ENCODE data around the gene SMIM24.
"Not testable (repeated sequence)": the region's sequence is repeated elsewhere in the genome, so short reads cannot be mapped to it uniquely, and the experiment has no call there.

The SMIM24 gene

DNA sequence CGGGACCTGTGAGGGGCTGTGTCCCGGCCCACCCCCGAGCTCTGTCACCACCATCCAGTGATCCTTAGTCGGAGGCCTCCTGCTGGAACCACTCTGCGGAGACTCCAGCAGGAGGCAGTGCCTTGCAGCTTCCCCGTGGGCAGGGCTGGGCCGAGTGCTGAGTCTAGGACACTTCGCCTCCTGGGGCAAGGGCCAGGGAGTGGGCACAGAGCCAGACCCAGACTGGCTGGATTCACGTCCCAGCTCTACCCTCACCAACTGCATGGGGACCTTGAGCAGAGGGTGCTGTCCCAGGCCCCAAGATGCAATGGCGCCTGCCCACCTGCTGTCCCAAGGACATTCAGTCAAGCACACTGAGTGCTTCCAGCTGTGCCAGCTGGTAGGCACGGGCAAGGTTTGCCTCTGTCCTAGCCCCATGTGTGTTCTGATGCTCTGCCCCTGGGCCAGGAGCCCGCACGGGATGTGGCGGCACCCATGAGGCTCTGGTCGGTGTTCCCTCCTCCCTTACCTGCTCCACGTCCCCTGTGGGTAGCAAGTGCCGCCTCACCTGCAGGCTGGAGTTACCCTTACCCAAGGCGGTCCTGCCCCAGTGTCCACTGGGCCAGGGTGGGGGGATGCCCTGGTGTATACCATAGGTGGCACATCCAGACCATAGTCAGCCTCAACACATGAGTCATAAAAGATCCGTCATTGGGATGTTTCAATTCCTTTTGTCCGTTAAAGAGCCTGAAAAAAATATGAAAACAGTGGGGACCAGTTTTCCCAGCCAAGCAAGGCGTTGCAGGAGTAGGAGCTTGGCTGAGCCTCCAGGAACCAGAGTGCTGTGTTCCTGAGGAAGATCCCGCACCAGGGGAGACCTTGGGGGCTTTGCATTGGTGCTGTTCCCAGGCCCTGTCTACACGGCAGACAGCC is 33.2 kb upstream of the SMIM24 start:
- no peak for DNase-seq

DNA sequence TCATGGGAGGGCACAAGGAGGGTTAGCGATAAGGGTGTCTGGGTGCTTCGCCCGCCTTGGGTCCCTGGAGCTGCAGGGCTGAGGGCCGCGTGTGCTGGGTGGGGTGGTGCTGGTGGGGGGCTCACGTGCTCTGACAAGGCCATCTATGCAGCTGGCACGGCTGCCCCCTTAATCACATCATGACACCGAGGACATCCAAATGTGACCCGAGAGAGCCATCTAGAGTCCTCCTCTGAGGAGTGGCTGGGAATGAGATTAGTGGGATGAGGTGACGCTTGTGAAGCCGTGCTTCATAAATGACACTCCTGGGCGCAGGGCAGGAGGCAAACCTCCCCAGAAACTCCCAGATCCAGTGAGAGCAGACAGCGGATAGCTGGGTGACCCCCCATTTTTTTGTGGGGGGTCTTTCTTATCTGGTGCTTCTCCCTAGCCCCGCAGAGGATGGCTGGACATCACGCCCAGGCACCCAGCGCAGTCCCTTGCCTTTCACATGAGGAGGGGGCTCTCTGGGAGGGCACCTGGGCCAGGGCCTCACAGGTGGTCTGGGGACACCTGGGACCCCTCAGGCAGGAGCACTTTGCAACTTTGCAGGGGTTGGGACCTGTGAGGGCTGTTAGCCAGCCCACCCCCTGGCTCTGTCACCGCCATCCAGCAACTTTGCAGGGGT is 32.4 kb upstream of the SMIM24 start:
- no peak for DNase-seq

DNA sequence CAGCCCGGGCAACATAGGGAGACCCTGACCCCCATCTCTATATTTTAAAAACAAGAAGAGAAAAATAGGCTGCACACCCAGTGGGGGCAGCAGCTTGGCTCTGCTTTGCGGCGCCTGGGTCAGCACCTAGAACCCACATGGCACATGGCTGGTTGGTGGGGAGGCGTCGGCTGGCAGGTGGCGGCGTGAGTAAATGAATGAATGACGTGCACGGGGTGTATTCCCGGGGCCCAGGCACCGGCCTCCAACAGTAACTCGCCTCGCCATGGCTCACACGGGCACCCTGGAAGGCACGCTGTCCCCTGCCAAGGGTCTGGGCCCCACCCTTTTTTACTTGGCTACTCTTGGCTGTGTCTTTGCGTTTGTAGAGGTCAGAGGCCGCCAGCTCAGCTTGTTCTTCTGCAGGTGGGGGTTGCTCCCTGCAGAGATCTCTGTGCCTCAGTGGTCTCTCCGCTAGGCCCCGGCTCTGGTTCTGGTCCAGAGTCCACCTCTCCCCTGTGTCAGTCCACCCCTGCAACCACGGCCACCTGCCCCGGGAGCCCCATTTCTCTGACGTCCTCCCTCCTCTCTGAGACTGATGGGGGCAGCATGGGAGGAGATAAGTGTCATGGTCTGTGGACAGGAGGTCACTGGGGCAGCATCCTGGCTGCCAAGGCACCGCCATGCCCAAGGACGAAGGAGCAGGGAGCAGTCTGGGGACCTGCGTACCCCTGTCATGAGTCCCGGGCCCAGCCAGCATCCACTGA is 31.4 kb upstream of the SMIM24 start:
- no peak for DNase-seq

DNA sequence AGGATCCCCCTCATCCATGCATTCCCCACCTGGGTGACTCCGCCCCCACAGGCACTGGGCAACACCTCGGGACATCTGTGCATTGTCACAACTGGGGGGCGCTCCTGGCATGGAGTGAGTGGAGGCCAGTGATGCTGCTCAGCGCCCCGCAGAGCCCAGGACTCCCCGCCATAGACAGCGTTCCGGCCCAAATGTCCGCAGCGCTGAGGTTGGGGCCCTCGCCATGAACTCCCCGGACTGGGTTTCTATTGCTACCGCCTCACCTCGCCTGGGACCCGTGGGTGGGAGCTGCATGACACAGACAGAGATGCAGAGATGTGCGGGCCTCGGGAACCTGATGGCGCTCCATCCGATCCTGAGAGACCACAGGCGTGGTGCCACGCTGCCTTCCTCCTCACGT is 30.4 kb upstream of the SMIM24 start:
- no peak for DNase-seq

DNA sequence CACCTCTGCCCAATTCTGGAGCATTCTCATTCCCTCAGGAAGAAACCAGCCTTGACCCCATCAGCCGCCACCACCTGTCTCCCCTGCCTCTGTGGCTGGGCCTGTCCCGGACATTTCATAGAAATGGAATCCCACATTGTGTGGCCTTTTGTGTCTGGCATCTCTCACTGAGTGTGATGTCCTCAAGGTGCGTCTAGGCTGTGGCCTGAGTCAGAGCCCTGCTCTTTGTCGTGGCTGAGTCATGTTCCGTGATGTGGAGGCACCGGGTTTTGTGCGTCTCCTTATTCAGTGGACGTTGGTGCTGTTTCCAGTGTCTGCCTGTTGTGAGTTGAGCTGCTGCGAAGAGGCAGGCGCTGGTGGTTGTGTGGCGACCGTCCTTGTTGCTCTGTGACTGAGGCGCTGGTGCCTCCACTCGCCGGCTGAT is 29.3 kb upstream of the SMIM24 start:
- peak; percentile 28 for DNase-seq

DNA sequence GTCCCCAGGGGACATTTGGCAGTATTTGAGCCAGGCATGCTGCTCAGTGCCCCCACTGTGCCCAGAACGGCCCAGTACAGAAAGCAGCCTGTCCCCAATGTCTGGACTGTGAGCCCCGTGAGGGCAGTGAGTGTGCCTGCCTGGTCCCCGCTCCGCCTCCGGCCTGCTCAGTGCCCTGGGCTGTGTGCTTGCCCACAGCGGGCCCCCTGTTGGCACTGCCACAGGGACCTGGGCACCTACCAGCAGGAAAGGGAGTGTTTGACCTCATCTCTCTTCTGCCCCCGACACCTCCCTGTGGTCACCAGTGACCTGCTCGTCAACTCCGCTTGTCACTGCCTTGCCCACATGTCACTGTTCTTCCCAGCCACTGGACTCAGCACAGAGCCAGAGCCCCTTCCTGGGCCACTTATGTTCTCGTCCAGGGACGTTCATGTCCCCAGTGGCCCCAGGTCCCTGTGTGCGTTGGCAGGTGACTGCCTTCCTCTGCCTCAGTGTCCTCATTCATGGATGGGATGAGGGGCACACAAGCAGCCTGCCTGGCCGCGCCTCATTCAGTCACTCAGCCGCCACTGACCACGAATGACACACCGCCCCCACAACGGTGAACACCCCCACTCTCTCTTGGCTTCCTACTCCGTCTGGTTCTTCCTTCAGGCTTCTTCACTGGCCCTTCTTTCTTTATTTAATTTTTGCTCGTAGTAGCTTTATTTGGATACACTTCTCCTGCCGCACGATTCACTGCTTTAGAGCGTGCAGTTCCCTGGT is 28.6 kb upstream of the SMIM24 start:
- DNase-seq = no peak

DNA sequence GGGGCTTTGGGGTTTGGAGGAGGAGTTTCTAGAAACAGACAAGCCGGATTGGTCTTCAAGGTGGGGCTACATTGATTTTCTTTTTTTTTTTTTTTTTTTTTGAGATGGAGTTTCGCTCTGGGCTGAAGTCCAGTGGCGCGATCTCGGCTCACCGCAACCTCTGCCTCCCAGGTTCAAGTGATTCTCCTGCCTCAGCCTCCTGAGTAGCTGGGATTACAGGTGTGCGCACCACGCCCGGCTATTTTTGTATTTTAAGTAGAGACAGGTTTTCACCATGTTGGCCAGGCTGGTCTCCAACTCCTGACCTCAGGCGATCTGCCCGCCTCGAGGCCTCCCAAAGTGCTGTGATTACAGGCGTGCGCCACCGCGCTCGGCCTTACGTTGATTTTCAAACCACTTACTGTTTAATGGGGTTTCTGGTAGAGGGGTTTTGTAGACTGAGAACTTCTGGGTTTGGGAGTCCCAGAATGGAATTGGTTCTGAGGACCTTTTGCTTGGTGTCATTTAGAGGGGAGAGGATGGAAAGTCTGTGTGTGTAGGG is 27.9 kb upstream of the SMIM24 start:
- DNase-seq = not testable (repeated sequence)

DNA sequence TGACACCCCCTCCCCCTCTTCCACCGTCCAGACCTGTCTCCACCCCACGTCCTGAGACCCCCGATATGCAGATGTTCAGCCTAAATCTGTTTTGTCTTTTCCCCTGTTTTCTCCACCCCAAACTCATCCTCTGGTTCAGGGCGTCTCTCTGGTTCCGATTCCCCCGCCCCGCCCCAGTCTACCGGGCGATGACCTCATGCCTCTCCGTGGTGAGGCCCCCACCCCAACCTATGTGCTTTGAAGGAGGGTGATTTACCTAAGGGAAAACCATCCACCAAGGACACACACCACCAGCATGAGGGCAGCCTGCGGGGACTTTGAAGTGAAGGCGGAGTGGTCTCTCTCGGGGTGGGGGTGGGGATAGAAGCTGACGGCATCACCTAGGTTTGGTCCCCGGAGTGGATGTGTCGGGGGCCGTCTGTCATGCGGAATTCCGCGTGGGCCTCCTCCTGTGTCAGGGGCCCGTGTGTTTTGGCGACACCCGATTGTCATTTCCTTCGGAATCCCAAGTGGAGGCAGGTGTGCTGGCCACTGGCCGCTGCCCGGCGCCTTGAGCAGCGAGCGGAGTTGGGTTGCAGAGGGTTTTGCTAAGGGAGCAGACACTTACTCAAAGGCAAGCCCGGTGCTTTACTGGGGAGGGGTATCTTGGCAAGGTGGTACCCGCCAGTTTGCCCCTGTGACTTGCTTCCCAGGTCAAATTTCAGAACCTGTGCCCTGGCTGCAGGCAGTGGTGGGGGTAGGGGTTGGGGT is 27.2 kb upstream of the SMIM24 start:
- DNase-seq = peak; percentile 50

DNA sequence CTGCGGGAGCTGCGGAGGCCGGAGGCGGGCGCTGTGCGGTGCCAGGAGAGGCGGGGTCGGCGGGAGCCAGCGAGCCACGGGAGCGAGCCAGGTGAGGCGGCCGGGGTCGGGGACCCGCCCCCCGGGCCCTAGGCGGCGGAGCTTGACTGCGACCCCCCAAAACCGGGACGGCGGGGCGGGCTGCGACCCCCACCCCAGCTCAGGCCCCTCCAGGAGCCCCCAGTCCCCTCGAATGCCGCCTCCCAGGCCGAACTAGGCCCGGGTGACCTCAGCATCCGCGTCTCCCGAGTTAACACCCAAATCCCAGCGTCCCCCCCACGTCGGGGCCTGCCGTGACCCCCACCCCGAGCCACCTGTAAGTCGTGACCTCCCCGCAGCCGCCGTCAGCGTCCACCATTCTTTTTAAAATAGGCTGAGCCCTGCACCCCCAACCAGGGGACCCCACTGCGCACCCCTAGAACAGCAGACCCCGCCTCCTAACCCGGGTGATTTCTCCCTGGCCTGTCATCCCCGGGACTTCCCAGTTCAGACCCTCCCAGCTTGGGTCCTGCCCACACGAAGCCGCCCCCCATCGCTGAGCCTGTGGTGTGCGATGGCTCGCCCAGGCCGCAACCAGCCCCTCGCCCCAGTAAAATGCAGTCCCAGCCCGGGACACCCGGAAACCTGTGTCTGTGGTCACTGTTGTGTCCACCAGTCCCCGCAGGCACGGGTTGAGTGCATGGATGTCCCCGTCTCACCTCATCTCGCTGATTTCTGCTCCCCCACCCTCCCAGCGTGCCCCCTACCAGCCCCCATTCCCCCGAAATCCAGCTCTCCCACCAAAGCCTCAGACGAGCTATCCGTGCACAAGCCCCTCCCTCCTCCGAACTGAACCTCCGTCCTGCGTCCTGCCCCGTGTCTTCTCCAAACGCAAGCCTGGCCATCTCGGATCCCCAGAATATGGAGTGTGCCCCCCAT is 26.3 kb upstream of the SMIM24 start:
- DNase-seq = peak; percentile 6

DNA sequence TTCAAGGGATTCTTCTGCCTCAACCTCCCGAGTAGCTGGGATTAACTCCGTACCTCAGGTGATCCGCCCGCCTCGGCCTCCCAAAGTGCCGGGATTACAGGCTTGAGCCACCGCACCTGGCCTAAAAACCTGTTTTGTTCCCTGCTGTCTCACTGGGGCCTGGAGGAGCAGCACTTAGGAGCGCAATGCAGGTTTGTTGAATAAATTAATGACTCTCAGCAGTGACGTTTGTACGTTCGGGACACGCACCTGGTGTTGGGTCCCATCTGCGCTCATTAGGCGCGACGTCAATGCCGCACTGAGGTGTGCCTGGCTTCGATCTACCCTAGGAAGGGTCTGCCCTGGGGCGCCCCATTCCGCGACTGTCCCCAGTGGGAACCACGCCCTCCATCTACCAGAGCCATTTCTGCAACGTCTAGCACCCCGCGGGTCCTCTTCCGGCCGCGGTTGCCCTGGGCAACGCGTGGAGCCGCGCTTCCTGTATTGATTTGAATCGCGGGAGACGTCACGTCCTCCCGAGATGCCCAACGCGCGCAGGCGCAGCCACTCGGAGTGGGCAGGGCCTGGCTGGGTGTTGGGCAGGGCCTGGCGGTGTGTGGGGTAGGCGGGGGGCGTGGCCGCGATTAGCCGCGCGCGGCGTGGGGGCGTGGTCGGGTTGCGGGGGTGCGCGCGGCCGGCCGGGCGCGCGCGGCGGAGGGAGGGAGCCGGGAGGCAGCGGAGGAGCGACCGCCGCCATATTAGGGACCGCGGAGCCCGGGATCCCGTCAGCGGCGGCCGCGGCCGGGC is 25.5 kb upstream of the SMIM24 start, which contains the start of gene FZR1:
TSS of gene FZR1 (plus strand) at position 714 of the 786 bp plus-strand sequence. CDS start 16,679 bp downstream, outside the sequence.
- DNase-seq = peak; percentile 97

DNA sequence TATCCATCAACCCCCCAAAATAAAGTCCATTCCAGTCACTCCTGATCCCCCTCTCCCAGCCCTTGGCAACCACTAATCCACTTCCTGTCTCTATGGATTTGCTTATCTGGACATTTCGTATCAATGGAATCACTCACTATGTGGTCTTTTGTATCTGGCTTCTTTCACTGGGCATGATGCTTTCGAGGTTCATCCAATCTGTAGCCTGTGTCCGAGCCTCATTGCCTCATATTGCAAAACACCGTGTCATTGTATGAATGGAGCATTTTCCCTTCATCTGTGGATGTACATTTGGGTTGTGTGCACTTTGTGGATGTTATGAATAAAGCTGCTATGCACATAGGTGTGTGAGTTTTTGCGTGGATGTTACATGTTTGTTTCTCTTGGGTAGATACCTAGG is 24.4 kb upstream of the SMIM24 start:
- no peak for DNase-seq

DNA sequence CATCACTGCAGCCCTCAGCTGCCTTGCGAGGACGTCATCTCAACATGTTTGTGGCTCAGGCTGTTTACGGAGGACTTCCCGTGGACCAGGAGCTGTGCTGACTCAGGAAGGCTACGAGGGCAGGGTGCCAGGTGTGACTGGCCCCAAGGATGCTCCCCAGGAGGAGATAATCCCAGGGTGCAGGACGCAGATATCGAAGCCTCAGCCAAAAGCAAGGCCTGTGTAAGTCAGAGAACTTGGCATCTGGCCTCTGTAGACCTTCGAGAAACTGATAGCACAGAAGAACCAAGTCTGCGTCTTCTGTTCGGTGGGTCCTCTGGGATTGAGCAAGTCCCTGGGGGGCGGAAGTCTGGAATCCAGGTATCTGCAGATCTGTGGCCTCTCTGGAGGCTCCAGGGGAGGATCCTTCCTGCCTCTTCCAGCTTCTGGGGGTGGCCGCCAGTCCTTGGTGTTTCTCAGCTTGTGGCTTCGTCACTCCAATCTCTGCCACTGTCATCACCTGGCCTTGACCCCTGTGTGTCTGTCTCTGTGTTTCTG is 22.8 kb upstream of the SMIM24 start:
- DNase-seq = no peak

DNA sequence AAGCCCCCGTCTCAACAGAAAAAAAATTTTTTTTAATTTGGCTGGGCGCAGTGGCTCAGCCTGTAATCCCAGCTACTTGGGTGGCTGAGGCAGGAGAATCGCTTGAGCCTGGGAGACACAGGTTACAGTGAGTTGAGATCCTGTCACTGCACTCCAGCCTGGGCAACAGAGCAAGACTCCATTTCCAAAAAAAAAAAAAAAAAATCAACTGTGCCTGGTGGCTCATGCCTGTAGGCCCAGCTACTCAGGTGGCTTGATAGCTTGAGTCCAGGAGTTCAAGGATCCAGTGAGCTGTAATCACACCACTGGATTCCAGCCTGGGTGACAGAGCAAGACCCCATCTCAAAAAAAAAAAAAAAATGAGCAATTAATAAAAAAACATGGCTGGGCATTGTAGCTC is 21.5 kb upstream of the SMIM24 start:
- no peak for DNase-seq

DNA sequence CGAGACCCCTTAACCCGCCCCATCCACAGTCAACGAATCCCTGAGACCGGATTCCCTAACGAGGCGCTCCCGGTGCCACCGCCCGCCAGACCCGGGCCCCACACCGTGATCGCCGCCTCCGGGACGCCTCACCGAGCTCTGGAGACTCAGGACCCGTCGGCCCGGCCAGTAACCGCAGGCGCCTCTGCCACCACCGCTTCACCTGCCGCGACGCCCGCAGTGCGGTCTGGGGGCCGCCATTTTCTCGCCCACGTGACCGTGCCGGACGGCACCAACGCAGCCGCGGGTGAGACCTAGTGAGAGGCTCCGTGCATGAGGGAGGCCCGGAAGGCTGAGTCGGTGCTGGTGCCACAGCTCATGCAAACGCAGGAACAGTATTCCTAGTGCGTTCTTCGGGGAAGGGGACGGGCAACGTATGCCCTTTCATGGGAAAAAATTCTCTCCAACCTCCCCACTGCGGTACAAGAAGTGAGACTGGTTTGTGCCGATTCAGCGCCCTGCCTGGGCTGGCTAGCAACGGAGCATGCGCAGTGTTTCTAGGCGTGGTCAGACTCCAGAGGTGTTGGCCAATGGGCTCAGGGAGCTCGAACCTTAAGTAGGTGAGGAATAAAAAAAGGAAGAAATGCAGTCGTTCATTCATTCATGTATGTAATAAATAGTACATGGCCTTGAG is 20.2 kb upstream of the SMIM24 start, which contains the start of gene DOHH:
TSS of gene DOHH (minus strand) at position 246 of the 673 bp plus-strand sequence. CDS start 3,860 bp downstream, outside the sequence.
- DNase-seq = peak; percentile 95

DNA sequence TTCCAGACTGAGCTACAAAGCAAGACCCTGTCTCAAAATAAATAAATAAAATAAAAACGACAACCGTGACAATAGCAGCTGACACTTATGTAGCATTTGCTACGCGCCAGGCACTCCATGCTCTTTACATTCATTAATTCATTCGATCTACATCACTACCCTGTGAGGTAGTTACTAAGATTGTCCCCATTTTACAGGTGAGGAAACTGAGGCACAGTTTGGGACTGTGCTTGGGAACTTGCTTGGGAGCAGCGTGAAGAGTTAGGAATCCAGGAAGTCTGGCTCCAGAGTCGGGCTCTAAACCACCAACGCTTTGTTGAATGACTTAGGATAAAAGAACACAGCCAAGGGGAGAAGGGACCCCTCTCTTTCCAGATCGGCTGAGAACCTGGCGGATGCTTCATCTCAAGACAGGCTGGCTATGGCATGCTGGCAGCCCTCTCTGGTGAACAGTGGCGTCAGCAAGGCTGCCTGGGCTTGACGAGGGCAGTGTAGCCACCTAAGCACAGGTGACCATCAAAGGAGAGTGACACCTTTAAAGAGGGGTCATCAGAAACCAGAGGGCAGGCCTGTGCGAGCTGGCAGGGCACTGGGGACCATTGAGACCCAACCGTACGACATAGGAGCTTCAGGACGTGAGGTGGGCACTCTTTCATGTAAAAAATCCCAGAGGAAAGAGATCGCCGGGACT is 19.6 kb upstream of the SMIM24 start:
- DNase-seq = no peak

DNA sequence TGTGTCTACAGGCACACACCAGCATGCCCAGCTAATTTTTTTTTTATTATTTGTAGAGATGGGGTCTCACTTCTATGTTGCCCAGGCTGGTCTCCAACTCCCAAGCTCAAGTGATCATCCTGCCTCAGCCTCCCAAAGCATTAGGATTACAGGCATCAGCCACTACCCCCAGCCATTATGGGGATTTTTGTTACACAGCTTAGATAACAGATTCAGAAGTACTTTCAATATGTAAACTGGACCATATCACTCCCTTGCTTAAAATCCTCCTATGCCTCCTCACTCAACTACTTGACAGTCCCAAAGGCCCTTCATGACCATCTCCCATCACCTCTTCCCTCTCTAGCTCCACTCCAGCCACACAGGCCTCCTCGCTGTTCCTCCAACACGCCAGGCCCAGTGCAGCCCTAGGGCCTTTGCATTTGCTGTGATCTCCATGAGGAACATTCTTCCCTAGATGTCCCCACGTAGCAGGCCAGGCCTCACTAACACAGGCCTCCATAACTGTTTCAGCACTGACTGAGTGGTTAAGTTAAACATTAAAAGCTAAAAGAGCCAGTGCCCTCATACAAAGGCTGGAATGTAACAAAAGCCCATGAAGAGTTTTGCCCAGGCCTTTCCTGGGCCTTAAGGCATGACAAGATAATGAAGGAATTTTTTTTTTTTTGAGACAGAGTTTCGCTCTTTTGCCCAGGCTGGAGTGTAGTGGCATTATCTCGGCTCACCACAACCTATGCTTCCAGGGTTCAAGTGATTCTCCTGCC is 17.6 kb upstream of the SMIM24 start:
- DNase-seq = no peak

Data from stimulated activated naive CD4-positive, alpha-beta T cell treated with Interleukin-2 at 50 U/mL for 16 hours (primary cell).